IMR-90 (cell line): ENCODE data around the gene ATP10B. TPM values are rescaled to one million over a fixed set of nuclear protein-coding genes. Genes with fewer than 3 reads are reported as not detected.

Experiments
- ATAC-seq: fragments of 200-7000 bp; cut with Tn5 transposase; 2 replicates; pipeline ENCODE4 v1.9.1; 2020; ENCODE audit warnings: low read depth, mild to moderate bottlenecking, moderate library complexity
- BruUV-seq: library from RNA; stranded (reverse); fragments of 400-500 nt; replicated peaks from 2 replicates; lab custom pipeline; 2021; lab: Mats Ljungman, UMichigan
- CTCF ChIA-PET: fragments of 300-600 bp; formaldehyde crosslinking; extraction: SDS; loops from one replicate; lab custom pipeline; 2021; ENCODE audit warnings: antibody characterized with exemption; lab: Yijun Ruan, JAX
- POLR2A ChIA-PET: fragments of 300-600 bp; sonication (Branson Sonifier 250); formaldehyde crosslinking; loops from one replicate; lab custom pipeline; 2022; ENCODE audit warnings: antibody characterized with exemption; ENCODE audit not compliant: unreplicated experiment; lab: Charles Lee
- DNase-seq: peaks from one replicate; pipeline ENCODE4 v3.0.0; 2013
- H2AFZ ChIP-seq: replicated peaks from 2 replicates; pipeline ENCODE3; 2013; ENCODE audit warnings: low read length, mild to moderate bottlenecking; ENCODE audit not compliant: poor library complexity
- H2AK5ac ChIP-seq: 2 replicates; pipeline ENCODE4 v1.6.1; 2013; ENCODE audit warnings: low read depth, low read length, inconsistent platforms
- H2AK9ac ChIP-seq: replicated peaks from 2 replicates; pipeline ENCODE3; 2013; ENCODE audit warnings: mild to moderate bottlenecking, low read depth, low read length, moderate library complexity; ENCODE audit not compliant: poor library complexity
- H2BK120ac ChIP-seq: 2 replicates; pipeline ENCODE4 v1.6.1; 2013; ENCODE audit warnings: low read depth, low read length, inconsistent platforms
- H2BK15ac ChIP-seq: 3 replicates; pipeline ENCODE4 v1.6.1; 2013; ENCODE audit warnings: low read depth, low read length, inconsistent platforms
- H2BK20ac ChIP-seq: 2 replicates; pipeline ENCODE4 v1.6.1; 2013; ENCODE audit warnings: low read depth, mild to moderate bottlenecking, inconsistent platforms, low read length, moderate library complexity
- H2BK5ac ChIP-seq: 2 replicates; pipeline ENCODE4 v1.6.1; 2013; ENCODE audit warnings: mild to moderate bottlenecking, low read depth, low read length, inconsistent platforms; ENCODE audit not compliant: poor library complexity, severe bottlenecking
- H3K14ac ChIP-seq: replicated peaks from 2 replicates; pipeline ENCODE4 v1.6.1; 2013; ENCODE audit warnings: low read depth, low read length, inconsistent platforms
- H3K18ac ChIP-seq: 2 replicates; pipeline ENCODE4 v1.6.1; 2013; ENCODE audit warnings: low read depth, low read length, control low read depth
- H3K23ac ChIP-seq: 2 replicates; pipeline ENCODE4 v1.6.1; 2013; ENCODE audit warnings: low read depth, low read length, inconsistent platforms
- H3K27ac ChIP-seq: 2 replicates; pipeline ENCODE4 v1.5.1; 2013; ENCODE audit warnings: mild to moderate bottlenecking, control low read depth, low read length; ENCODE audit not compliant: insufficient read depth
- H3K27me3 ChIP-seq: 2 replicates; pipeline ENCODE4 v1.6.1; 2013; ENCODE audit warnings: low read length; ENCODE audit not compliant: control insufficient read depth, insufficient read depth
- H3K36me3 ChIP-seq: 2 replicates; pipeline ENCODE4 v1.6.1; 2013; ENCODE audit warnings: low read length, mixed read lengths; ENCODE audit not compliant: control insufficient read depth, insufficient read depth
- H3K4ac ChIP-seq: 2 replicates; pipeline ENCODE4 v1.6.1; 2013; ENCODE audit warnings: low read depth, low read length, inconsistent platforms
- H3K4me1 ChIP-seq: 2 replicates; pipeline ENCODE4 v1.6.1; 2013; ENCODE audit warnings: low read length, mixed read lengths; ENCODE audit not compliant: control insufficient read depth, insufficient read depth
- H3K4me2 ChIP-seq: 2 replicates; pipeline ENCODE4 v1.6.1; 2013; ENCODE audit warnings: low read depth, mild to moderate bottlenecking, control low read depth, low read length, moderate library complexity
- H3K4me3 ChIP-seq: 2 replicates; pipeline ENCODE4 v1.5.1; 2013; ENCODE audit warnings: low read depth, mild to moderate bottlenecking, control low read depth, low read length, moderate library complexity; ENCODE audit not compliant: insufficient read depth
- H3K56ac ChIP-seq: 2 replicates; pipeline ENCODE4 v1.6.1; 2013; ENCODE audit warnings: low read length, inconsistent platforms; ENCODE audit not compliant: insufficient read depth; ENCODE audit errors: extremely low read depth
- H3K79me1 ChIP-seq, 2 experiments: 2 replicates each; pipeline ENCODE4 v1.6.1; 2013; ENCODE audit warnings: low read length in 2 of 2, inconsistent platforms in 1 of 2, low read depth in 1 of 2
- H3K9ac ChIP-seq: 2 replicates; pipeline ENCODE4 v1.6.1; 2013; ENCODE audit warnings: low read depth, low read length, control low read depth
- H3K9me1 ChIP-seq: 2 replicates; pipeline ENCODE4 v1.6.1; 2013; ENCODE audit warnings: low read length, inconsistent platforms; ENCODE audit not compliant: insufficient read depth
- H3K9me3 ChIP-seq: 2 replicates; pipeline ENCODE4 v1.6.1; 2013; ENCODE audit warnings: low read length; ENCODE audit not compliant: control insufficient read depth, insufficient read depth
- H4K20me1 ChIP-seq: 2 replicates; pipeline ENCODE4 v1.6.1; 2013; ENCODE audit warnings: low read length, inconsistent platforms; ENCODE audit not compliant: insufficient read depth
- H4K5ac ChIP-seq: 2 replicates; pipeline ENCODE4 v1.6.1; 2013; ENCODE audit warnings: mild to moderate bottlenecking, low read depth, low read length, control low read depth
- H4K8ac ChIP-seq, 2 experiments: 2 replicates each; pipeline ENCODE4 v1.6.1; 2013; ENCODE audit warnings: low read depth in 2 of 2, low read length in 2 of 2, control low read depth in 1 of 2, inconsistent platforms in 1 of 2
- H4K91ac ChIP-seq: 2 replicates; pipeline ENCODE4 v1.6.1; 2013; ENCODE audit warnings: low read depth, low read length, inconsistent platforms; ENCODE audit not compliant: insufficient read depth
- BHLHE40 ChIP-seq: fragments of 150-350 bp; IDR thresholded peaks from 2 replicates; pipeline ENCODE4 v1.6.1; 2016; ENCODE audit warnings: mild to moderate bottlenecking, low read depth, low read length
- CEBPB ChIP-seq: IDR thresholded peaks from 2 replicates; pipeline ENCODE4 v1.6.1; 2012; ENCODE audit warnings: low read depth, low read length, improper control_type of control experiment
- CHD1 ChIP-seq: IDR thresholded peaks from 2 replicates; pipeline ENCODE4 v1.6.1; 2012; ENCODE audit warnings: low read depth, low read length, improper control_type of control experiment
- FOS ChIP-seq: fragments of 150-350 bp; IDR thresholded peaks from 2 replicates; pipeline ENCODE4 v1.6.1; 2016; ENCODE audit warnings: low read depth, low read length
- MAFK ChIP-seq: IDR thresholded peaks from 2 replicates; pipeline ENCODE4 v1.6.1; 2012; ENCODE audit warnings: low read depth, low read length, improper control_type of control experiment
- MAZ ChIP-seq: IDR thresholded peaks from 2 replicates; pipeline ENCODE4 v1.6.1; 2012; ENCODE audit warnings: low read depth, mild to moderate bottlenecking, low read length, improper control_type of control experiment, moderate library complexity, borderline replicate concordance
- MXI1 ChIP-seq: IDR thresholded peaks from 2 replicates; pipeline ENCODE4 v1.6.1; 2012; ENCODE audit warnings: low read depth, mild to moderate bottlenecking, low read length, moderate library complexity, borderline replicate concordance
- NFE2L2 ChIP-seq: fragments of 150-350 bp; IDR thresholded peaks from 2 replicates; pipeline ENCODE4 v1.6.1; 2016; ENCODE audit warnings: low read depth, mild to moderate bottlenecking, low read length
- POLR2A ChIP-seq: IDR thresholded peaks from 2 replicates; pipeline ENCODE4 v1.6.1; 2012; ENCODE audit warnings: mild to moderate bottlenecking, low read depth, low read length
- RAD21 ChIP-seq: IDR thresholded peaks from 2 replicates; pipeline ENCODE4 v1.6.1; 2012; ENCODE audit warnings: low read length, improper control_type of control experiment
- RCOR1 ChIP-seq: IDR thresholded peaks from 2 replicates; pipeline ENCODE4 v1.6.1; 2012; ENCODE audit warnings: mild to moderate bottlenecking, low read length, improper control_type of control experiment; ENCODE audit not compliant: insufficient replicate concordance
- RFX5 ChIP-seq: IDR thresholded peaks from 2 replicates; pipeline ENCODE4 v1.8.0; 2012; ENCODE audit warnings: low read depth, mild to moderate bottlenecking, low read length, moderate library complexity
- SMC3 ChIP-seq: fragments of 150-350 bp; IDR thresholded peaks from 2 replicates; pipeline ENCODE4 v1.6.1; 2016; ENCODE audit warnings: low read depth, mild to moderate bottlenecking, antibody characterized with exemption, low read length, moderate library complexity
- dilution Hi-C: fragments of 300-500 bp; cut with HindIII; formaldehyde crosslinking; loops from one replicate; pipeline ENCODE4 v1.14.3; 2018; ENCODE audit warnings: low sequenced_read_pairs; ENCODE audit not compliant: unreplicated experiment
- in situ Hi-C: fragments of 300-500 bp; cut with MboI; formaldehyde crosslinking; loops from 3 replicates; pipeline ENCODE4 v1.14.3; 2019; ENCODE audit warnings: low sequenced_read_pairs, inconsistent platforms, mixed read lengths
- intact Hi-C: fragments of 100-400 bp; cut with micrococcal nuclease; formaldehyde crosslinking; loops from 2 replicates; pipeline ENCODE4 v1.10.0; 2022
- polyA plus RNA-seq, 3 experiments: library from polyadenylated mRNA; depleted of rRNA; stranded (reverse); fragments of >200 nt; gene quantifications; 2 replicates each; pipeline ENCODE4 v1.2.3, GENCODE V29; 2012; ENCODE audit warnings: low replicate concordance in 1 of 3
- total RNA-seq: library from RNA; depleted of rRNA; stranded (reverse); fragments of >200 nt; gene quantifications from 2 replicates; pipeline ENCODE4 v1.2.3, GENCODE V29; 2012
- TF ChIP-seq, protein P1 (sequence below): fragments of 150-350 bp; IDR thresholded peaks from 2 replicates; pipeline ENCODE4 v1.6.1; 2017; ENCODE audit warnings: mild to moderate bottlenecking, antibody characterized with exemption, low read length, low read depth
- TF ChIP-seq, protein P2 (sequence below): fragments of 150-350 bp; IDR thresholded peaks from 2 replicates; pipeline ENCODE4 v1.6.1; 2016; ENCODE audit warnings: low read depth, mild to moderate bottlenecking, low read length, moderate library complexity, borderline replicate concordance
- TF ChIP-seq, protein P3 (sequence below): conservative IDR thresholded peaks from 2 replicates; pipeline ENCODE4 v1.5.1; 2012; ENCODE audit warnings: mild to moderate bottlenecking, low read depth, low read length, improper control_type of control experiment

ATP10B gene
- total and polyA plus RNA-seq, 2 of the 4 experiments (the other 2 are of a cell fraction): not detected

DNA sequence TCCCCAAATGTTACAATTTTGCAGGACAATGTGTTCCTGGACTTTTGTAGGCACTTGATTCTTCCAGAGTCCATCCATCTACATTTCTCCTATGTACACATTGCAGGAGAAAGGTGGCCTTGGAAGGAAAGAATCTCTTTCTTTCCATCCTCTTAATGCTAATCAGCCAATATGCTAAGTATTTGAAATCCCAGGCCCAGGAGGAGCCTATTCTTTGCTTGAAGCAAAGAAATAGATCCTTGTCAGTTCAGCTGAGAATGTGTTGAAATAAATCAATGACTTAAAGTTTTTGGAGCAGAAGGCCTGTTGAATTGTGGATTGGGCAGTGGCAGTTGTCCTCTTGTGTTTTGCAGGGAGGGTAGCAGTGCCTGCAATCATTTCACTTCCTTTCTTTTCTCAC, 317.1 kb downstream of the ATP10B start:
- CTCF ChIA-PET: no interaction called here
- no peak overlapping the region for H3K18ac ChIP-seq
- H3K4me3 ChIP-seq: no peak overlapping the region
- TF ChIP-seq SMC3 (no peak), MAZ (no peak), BHLHE40 (no peak), CEBPB (no peak), POLR2A (no peak), NFE2L2 (no peak), MAFK (no peak), RAD21 (no peak), MXI1 (no peak), FOS (no peak), RFX5 (no peak), CHD1 (no peak), RCOR1 (no peak)
- TF ChIP-seq, protein P1, sequence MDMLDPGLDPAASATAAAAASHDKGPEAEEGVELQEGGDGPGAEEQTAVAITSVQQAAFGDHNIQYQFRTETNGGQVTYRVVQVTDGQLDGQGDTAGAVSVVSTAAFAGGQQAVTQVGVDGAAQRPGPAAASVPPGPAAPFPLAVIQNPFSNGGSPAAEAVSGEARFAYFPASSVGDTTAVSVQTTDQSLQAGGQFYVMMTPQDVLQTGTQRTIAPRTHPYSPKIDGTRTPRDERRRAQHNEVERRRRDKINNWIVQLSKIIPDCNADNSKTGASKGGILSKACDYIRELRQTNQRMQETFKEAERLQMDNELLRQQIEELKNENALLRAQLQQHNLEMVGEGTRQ: no peak
- TF ChIP-seq, protein P2, sequence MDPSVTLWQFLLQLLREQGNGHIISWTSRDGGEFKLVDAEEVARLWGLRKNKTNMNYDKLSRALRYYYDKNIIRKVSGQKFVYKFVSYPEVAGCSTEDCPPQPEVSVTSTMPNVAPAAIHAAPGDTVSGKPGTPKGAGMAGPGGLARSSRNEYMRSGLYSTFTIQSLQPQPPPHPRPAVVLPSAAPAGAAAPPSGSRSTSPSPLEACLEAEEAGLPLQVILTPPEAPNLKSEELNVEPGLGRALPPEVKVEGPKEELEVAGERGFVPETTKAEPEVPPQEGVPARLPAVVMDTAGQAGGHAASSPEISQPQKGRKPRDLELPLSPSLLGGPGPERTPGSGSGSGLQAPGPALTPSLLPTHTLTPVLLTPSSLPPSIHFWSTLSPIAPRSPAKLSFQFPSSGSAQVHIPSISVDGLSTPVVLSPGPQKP: no peak
- TF ChIP-seq, protein P3, sequence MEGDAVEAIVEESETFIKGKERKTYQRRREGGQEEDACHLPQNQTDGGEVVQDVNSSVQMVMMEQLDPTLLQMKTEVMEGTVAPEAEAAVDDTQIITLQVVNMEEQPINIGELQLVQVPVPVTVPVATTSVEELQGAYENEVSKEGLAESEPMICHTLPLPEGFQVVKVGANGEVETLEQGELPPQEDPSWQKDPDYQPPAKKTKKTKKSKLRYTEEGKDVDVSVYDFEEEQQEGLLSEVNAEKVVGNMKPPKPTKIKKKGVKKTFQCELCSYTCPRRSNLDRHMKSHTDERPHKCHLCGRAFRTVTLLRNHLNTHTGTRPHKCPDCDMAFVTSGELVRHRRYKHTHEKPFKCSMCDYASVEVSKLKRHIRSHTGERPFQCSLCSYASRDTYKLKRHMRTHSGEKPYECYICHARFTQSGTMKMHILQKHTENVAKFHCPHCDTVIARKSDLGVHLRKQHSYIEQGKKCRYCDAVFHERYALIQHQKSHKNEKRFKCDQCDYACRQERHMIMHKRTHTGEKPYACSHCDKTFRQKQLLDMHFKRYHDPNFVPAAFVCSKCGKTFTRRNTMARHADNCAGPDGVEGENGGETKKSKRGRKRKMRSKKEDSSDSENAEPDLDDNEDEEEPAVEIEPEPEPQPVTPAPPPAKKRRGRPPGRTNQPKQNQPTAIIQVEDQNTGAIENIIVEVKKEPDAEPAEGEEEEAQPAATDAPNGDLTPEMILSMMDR: no peak
- no peak overlapping the region for H3K56ac ChIP-seq
- intact Hi-C loops: no loop called here
- H4K8ac ChIP-seq: no peak overlapping the region
- POLR2A ChIA-PET: no interaction called here
- no peaks in the 10 kb centered on the region for H3K9me3 ChIP-seq
- H3K23ac ChIP-seq: no peak overlapping the region
- no TSS peak for BruUV-seq
- dilution Hi-C loops: no loop called here
- DNase-seq (no peak), ATAC-seq (no peak)
- no peak overlapping the region for H3K9ac ChIP-seq
- H2AFZ ChIP-seq: no peak overlapping the region
- H3K36me3 ChIP-seq: no peaks in the 10 kb centered on the region
- no peak overlapping the region for H3K27ac ChIP-seq
- no peak overlapping the region for H2BK20ac ChIP-seq
- H2AK9ac ChIP-seq: no peak overlapping the region
- in situ Hi-C loops: no loop called here
- no peak overlapping the region for H2AK5ac ChIP-seq
- no peak overlapping the region for H3K4ac ChIP-seq
- no peak overlapping the region for H3K4me2 ChIP-seq
- H2BK5ac ChIP-seq: no peak overlapping the region
- H3K27me3 ChIP-seq: no peaks in the 10 kb centered on the region
- H4K20me1 ChIP-seq: no peaks in the 10 kb centered on the region
- no peak overlapping the region for H2BK120ac ChIP-seq
- no peaks in the 10 kb centered on the region for H3K9me1 ChIP-seq
- H3K79me1 ChIP-seq: no peaks in the 10 kb centered on the region
- no peak overlapping the region for H4K91ac ChIP-seq
- no peak overlapping the region for H4K5ac ChIP-seq
- no peak overlapping the region for H3K14ac ChIP-seq
- H3K4me1 ChIP-seq: no peaks in the 10 kb centered on the region
- H2BK15ac ChIP-seq: no peak overlapping the region
